H1 (cell line): ENCODE data around the gene SYNJ2. TPM values are rescaled to one million over a fixed set of nuclear protein-coding genes. Genes with fewer than 3 reads are reported as not detected.

ENCODE experiments used
- CHD7 ChIP-seq: fragments of 300-600 bp; sonication (generic); IDR thresholded peaks from 2 replicates; pipeline ENCODE4 v1.7.1; 2012; ENCODE audit warnings: low read length, moderate library complexity, mild to moderate bottlenecking, inconsistent platforms; ENCODE audit not compliant: insufficient replicate concordance
- polyA plus RNA-seq, 7 experiments: library from polyadenylated mRNA; depleted of rRNA in 3 of 7; stranded (reverse) in 5 of 7; unstranded in 2 of 7; fragments of >200 nt in 5 of 7; fragments of 200-250 nt in 2 of 7; gene quantifications; 1 replicate in 5 of 7; 2 replicates in 1 of 7; 4 replicates in 1 of 7; pipeline versions ENCODE4 v1.2.1 to v1.2.3, GENCODE V29; 2011 to 2013; ENCODE audit warnings: missing spikeins in 2 of 7, mixed read lengths in 2 of 7
- total RNA-seq: library from RNA; stranded (reverse); fragmentation: NEBNext Ultra II Directional; extraction: Animal tissue kit (Norgen Biotek cat#: 25700); gene quantifications from 2 replicates; pipeline ENCODE4 v1.2.1, GENCODE V29; 2021

SYNJ2 gene
- total and polyA plus RNA-seq, 2 of the 8 experiments (the other 6 are each of a cell fraction or from before 2014, with no cell fraction given): 3.7 to 13.9 TPM

DNA sequence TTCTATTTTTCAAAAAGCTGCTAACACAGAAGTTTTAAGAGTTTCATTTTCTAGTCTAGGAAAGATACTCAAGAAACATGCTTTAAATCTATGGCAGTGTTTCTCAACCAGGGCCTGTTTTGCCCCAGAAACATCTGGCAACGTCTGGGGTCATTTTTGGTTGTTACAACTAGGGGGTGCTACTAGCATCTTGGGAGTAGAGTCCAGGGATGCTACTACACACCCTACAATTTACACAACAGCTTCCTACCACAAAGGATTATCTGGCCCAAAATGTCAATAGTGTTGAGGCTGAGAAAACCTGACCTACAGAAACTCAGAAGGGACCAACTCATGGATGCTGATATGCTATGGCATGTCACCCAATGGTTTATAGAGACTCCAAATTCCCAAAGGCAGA, 162.0 kb downstream of the SYNJ2 start (continued):
- TF ChIP-seq CHD7: no peak
